ENCODE results near the gene MYH9.

MYH9 gene

DNA sequence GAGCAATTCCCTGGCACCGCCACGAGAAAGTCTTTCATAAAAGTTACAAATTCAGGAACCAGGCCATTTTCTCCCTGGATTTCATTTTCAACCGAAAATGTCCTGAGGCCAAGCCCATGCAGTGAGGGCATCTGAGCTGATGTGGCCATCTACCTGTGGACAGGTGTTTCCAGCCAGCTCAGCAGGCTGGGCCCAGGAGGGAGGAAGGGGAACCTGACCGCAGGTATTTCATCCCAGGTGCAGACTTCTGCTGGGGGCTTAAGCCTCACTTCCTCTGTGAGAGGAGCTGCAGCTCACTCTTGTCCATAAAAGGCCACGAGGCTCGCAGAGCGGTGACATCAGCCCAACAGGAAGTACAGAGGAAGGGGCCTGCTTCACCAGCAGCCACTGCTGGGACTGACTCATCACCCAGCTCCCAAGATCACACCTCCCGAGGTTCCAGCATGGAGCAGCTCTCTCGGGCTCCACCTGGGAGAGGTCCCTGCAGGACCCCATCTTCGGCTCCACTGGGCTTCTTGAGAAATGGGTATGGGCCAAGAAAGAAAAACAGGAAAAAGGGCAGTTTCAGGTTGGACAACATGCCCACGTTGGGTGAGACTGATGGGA lies 56.4 kb downstream of the MYH9 start:
- H3K36me3 ChIP-seq (ENCODE audit: low read depth): peaks cover 87% of the 10 kb centered on the region
- peak; percentile 55 for ATAC-seq (ENCODE audit: low read depth)
- H3K4me1 ChIP-seq (ENCODE audit: insufficient read depth, poor library complexity, severe bottlenecking): peaks cover 84% of the 10 kb centered on the region
- DNase-seq (ENCODE audit: low spot score): peak; percentile 97
- peak overlapping the region; percentile 100 for H3K27ac ChIP-seq (ENCODE audit: poor library complexity, severe bottlenecking)
- TF ChIP-seq, protein P1, sequence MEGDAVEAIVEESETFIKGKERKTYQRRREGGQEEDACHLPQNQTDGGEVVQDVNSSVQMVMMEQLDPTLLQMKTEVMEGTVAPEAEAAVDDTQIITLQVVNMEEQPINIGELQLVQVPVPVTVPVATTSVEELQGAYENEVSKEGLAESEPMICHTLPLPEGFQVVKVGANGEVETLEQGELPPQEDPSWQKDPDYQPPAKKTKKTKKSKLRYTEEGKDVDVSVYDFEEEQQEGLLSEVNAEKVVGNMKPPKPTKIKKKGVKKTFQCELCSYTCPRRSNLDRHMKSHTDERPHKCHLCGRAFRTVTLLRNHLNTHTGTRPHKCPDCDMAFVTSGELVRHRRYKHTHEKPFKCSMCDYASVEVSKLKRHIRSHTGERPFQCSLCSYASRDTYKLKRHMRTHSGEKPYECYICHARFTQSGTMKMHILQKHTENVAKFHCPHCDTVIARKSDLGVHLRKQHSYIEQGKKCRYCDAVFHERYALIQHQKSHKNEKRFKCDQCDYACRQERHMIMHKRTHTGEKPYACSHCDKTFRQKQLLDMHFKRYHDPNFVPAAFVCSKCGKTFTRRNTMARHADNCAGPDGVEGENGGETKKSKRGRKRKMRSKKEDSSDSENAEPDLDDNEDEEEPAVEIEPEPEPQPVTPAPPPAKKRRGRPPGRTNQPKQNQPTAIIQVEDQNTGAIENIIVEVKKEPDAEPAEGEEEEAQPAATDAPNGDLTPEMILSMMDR (IDR thresholded peaks at IDR 0.05; ENCODE audit: poor library complexity, severe bottlenecking): peak; percentile 6
- no peaks in the 10 kb centered on the region for H3K9me3 ChIP-seq (ENCODE audit: severe bottlenecking)
- no peaks in the 10 kb centered on the region for H3K27me3 ChIP-seq (ENCODE audit: insufficient read depth, poor library complexity, severe bottlenecking)
- H3K4me3 ChIP-seq (ENCODE audit: severe bottlenecking): no peak overlapping the region

DNA sequence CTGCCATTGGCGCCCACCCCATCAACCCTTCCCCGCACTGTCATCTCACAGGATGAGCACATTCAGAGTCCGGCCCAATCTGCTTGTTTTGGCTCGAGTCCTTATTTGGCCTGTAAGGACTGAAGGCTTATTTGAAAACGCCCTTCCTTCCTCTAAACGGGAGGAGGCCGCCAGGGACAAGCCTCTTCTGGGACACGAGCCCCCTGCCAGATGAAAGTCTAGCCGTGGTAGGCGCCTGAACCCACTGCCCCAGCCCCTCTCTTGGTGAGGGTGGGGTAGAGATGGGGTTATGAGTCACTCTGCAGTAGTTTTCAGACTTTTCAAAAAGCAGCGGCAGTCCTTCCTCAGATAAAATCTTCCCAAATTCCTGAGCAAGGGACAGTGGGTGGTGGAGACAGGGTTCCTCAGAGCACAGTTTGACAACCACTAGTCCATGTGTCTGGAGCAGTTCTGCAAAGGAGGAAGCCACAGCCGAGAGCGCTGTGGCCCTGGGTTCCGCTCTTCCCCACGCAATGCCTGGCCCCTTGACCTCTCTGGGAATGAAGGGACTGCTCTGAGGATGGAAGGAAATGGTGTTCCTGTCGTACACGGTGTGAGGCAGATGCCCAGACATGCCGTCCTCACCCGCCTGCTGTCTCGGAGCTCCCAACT lies 57.0 kb downstream of the MYH9 start:
- H3K4me1 ChIP-seq (ENCODE audit: insufficient read depth, poor library complexity, severe bottlenecking): peaks cover 84% of the 10 kb centered on the region
- H3K27ac ChIP-seq (ENCODE audit: poor library complexity, severe bottlenecking): peak overlapping the region; percentile 100
- ATAC-seq (ENCODE audit: low read depth): no peak
- TF ChIP-seq, protein P1 (IDR thresholded peaks at IDR 0.05; ENCODE audit: poor library complexity, severe bottlenecking): no peak
- no peak overlapping the region for H3K4me3 ChIP-seq (ENCODE audit: severe bottlenecking)
- no peaks in the 10 kb centered on the region for H3K27me3 ChIP-seq (ENCODE audit: insufficient read depth, poor library complexity, severe bottlenecking)
- H3K9me3 ChIP-seq (ENCODE audit: severe bottlenecking): no peaks in the 10 kb centered on the region
- DNase-seq (ENCODE audit: low spot score): no peak
- peaks cover 87% of the 10 kb centered on the region for H3K36me3 ChIP-seq (ENCODE audit: low read depth)

DNA sequence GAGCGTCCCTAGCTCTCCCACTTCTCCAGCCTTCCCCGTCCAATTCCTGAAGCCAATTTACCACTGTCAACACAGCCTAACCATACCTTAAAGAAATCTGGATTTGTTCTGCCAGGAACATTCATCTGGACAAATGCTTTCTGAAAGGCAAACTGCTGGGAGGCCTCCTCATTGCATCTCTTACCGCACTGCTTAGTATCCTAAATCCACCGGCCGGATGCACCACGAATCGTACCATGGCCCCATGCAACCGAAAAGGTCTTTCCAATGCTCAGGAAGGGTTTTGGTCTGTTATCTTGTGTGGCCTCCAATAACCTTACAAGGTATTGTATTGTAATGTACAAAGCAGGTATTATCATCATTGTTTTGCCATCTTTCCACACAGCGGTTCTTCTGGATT lies 57.6 kb downstream of the MYH9 start:
- no peaks in the 10 kb centered on the region for H3K27me3 ChIP-seq (ENCODE audit: insufficient read depth, poor library complexity, severe bottlenecking)
- H3K9me3 ChIP-seq (ENCODE audit: severe bottlenecking): no peaks in the 10 kb centered on the region
- ATAC-seq (ENCODE audit: low read depth) (no peak), DNase-seq (ENCODE audit: low spot score) (no peak)
- no peak overlapping the region for H3K4me3 ChIP-seq (ENCODE audit: severe bottlenecking)
- H3K36me3 ChIP-seq (ENCODE audit: low read depth): peaks cover 87% of the 10 kb centered on the region
- TF ChIP-seq, protein P1 (IDR thresholded peaks at IDR 0.05; ENCODE audit: poor library complexity, severe bottlenecking): no peak
- peaks cover 84% of the 10 kb centered on the region for H3K4me1 ChIP-seq (ENCODE audit: insufficient read depth, poor library complexity, severe bottlenecking)
- peak overlapping the region; percentile 100 for H3K27ac ChIP-seq (ENCODE audit: poor library complexity, severe bottlenecking)

DNA sequence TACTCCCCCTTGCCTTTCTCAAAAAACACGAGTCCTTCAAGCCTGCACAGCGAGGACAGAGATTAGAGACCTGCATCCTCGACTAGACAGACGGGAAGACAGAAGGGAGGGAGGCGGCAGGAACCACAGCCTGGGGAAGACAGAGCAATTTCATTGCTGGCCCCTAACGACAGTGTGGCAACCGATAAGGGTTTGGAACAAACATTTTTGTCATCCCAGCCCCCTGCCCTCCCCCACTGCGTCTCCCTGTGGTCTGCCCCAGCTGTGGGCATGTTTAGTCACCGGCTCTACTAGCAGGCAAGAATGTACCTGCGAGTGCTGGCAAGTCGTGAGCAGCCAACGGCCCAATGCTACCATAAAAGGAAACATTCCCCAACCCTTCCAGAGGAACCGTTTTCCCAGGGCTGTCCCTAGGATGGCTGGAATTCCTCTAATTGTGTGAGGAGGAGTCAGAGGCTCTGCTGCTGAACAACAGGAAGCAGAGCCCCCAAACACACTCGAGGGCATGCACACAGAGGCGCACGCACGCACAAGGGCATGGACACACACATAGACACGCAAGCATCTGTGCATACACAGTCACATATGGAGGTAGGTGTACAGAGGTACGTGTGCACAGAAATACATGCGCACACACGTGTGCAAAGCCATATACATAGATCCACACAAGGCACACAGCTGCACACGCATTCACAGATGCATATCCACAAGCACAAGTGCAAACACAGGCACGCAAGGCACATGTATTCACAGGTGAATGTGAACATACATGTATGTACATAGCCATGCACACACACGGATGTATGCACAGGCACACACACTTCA lies 58.3 kb downstream of the MYH9 start:
- peak; percentile 99 for DNase-seq (ENCODE audit: low spot score)
- H3K27ac ChIP-seq (ENCODE audit: poor library complexity, severe bottlenecking): peak overlapping the region; percentile 100
- peak; percentile 55 for ATAC-seq (ENCODE audit: low read depth)
- no peak overlapping the region for H3K4me3 ChIP-seq (ENCODE audit: severe bottlenecking)
- H3K36me3 ChIP-seq (ENCODE audit: low read depth): peaks cover 87% of the 10 kb centered on the region
- TF ChIP-seq, protein P1 (IDR thresholded peaks at IDR 0.05; ENCODE audit: poor library complexity, severe bottlenecking): no peak
- no peaks in the 10 kb centered on the region for H3K9me3 ChIP-seq (ENCODE audit: severe bottlenecking)
- H3K4me1 ChIP-seq (ENCODE audit: insufficient read depth, poor library complexity, severe bottlenecking): peaks cover 83% of the 10 kb centered on the region
- no peaks in the 10 kb centered on the region for H3K27me3 ChIP-seq (ENCODE audit: insufficient read depth, poor library complexity, severe bottlenecking)
